WI38 (cell line): ENCODE data around the gene DROSHA.

Experiments used
- H3K4me3 ChIP-seq: 2 replicates; pipeline ENCODE4 v1.5.1; 2011; ENCODE audit warnings: low read depth, mild to moderate bottlenecking, control low read depth, low read length
- TF ChIP-seq, protein P1 (sequence below): IDR thresholded peaks from 2 replicates; pipeline ENCODE4 v1.5.1; 2012; ENCODE audit warnings: low read depth, mild to moderate bottlenecking, control low read depth, low read length

DROSHA gene

DNA sequence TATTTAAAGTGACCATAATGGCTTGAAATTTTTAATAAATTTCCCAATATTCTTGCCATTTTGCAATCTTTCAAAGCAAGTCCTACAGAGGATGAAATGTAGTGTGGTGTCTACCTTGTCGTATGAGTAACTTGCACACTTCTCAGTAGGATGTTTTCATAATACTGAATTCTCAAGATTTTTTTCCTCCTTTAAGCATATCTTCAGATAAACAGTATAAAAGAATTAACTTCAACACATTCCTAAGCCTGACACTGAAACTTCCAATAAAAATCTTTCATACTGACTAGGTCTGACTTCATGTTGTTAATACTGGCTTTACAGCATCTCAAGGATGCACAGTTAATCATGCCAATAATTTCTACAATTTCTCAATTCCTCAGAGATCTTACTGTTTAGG lies 62.0 kb downstream of the DROSHA start:
- TF ChIP-seq, protein P1, sequence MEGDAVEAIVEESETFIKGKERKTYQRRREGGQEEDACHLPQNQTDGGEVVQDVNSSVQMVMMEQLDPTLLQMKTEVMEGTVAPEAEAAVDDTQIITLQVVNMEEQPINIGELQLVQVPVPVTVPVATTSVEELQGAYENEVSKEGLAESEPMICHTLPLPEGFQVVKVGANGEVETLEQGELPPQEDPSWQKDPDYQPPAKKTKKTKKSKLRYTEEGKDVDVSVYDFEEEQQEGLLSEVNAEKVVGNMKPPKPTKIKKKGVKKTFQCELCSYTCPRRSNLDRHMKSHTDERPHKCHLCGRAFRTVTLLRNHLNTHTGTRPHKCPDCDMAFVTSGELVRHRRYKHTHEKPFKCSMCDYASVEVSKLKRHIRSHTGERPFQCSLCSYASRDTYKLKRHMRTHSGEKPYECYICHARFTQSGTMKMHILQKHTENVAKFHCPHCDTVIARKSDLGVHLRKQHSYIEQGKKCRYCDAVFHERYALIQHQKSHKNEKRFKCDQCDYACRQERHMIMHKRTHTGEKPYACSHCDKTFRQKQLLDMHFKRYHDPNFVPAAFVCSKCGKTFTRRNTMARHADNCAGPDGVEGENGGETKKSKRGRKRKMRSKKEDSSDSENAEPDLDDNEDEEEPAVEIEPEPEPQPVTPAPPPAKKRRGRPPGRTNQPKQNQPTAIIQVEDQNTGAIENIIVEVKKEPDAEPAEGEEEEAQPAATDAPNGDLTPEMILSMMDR, result no peak
- no peak overlapping the region for H3K4me3 ChIP-seq

DNA sequence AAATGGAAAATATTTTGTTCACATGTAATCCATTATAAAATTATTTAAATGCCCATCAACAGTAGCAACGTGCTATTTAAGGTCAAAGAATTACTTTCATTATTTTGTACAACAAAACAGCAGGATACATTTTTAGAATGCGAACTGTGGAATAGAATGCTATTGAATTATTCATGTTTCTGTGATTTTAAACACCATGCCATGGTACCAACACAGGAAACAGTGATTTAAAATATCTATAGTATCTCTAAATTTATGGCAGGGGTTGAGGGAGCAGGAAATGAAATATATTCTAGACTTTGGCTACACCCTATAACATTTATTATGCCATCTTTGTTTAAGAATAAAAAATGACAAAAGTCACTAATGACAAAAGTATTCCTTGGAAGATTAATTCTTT lies 62.4 kb downstream of the DROSHA start:
- no peak overlapping the region for H3K4me3 ChIP-seq
- TF ChIP-seq, protein P1, result no peak

DNA sequence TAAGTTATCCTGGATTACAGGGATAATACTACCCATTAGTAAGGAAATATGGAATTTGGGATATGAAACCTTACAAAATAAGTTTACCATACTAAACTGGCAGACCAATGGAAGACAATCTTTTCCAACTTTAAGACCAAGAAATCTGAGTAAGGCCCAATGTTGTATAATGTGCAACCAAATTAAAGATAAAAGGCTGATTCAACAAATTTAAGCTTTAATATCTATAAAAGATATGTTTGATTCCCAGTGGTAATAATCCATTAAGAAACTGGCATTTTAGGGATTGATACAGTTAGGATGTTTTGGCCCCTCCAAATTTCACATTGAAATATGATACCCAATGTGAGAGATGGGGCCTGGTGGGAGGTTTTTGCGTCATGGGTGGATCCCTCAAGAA lies 66.6 kb downstream of the DROSHA start:
- no peak overlapping the region for H3K4me3 ChIP-seq
- TF ChIP-seq, protein P1, result no peak

DNA sequence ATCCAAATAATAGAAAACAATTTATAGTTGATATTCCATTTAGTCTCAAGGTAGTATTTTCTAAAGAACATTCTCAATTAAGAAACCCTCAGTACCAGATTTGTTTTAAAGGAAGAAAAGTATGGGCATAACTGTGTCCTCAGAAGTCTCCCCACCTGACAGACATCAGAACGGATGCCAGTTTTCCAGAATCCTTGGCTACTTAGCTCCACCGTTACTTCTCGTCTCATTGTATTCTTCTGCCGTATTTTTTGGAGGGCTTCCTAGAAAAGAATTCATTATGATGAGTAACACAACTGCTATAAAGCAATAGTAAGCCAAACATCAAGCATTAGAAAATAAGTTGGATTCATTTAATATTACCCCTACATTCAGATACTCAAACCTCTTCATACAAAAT lies 67.8 kb downstream of the DROSHA start:
- TF ChIP-seq, protein P1, result no peak
- no peak overlapping the region for H3K4me3 ChIP-seq

DNA sequence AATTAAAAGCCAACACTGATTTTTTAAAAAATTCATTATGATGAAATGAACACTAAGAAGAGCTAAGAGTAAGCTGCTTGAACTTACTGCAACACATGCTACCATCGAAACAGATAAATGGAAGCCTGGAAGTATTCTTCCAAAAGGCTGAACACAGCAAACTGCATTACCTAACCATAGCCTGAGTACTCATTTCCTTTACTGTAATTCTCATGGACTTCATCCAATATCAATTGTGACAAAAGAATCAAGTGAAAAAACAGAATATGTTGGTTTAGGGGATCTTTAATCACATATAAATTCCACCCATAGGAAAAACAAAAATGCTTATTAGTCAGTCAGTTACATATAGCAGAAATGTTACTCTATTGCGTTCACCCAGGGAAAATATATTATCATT lies 68.5 kb downstream of the DROSHA start:
- H3K4me3 ChIP-seq, result no peak overlapping the region
- TF ChIP-seq, protein P1, result no peak

DNA sequence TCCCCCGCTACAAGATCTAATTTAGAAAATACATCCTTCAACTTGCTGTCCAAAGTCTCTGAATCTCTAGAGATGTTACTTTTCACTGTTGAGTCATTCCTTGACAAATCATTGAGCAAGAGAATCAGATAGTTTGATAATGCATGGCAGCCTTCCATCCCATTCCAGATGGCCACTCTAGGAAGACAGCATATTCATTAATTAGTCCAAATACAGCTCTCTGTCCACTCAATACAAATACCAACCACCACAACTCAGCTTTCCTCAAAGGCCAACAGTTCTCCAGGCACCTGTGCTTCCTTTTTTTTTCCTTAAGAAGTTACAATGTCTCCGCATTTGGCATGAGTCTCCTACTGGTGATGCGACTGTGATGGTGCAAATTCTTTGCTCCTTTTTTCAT lies 72.3 kb downstream of the DROSHA start:
- H3K4me3 ChIP-seq, result no peak overlapping the region
- TF ChIP-seq, protein P1, result no peak

DNA sequence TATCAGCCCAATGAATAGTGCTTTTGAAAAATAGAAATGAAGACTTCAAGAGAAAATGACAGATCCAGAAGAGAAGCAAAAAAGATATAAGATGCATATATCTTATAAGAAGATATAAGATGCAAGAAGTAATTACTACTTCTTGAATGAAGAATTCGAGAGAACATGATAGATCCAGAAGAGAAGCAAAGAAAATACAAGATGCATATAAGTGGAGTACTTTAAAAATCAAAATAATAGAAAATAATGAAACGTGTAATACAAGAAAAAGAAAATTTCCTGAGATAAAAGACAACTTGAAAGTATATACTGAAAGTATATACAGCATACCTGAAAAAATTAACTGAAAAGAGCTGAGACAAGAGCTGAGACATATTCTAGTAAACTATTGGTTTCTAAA lies 76.7 kb downstream of the DROSHA start:
- TF ChIP-seq, protein P1, result no peak
- no peak overlapping the region for H3K4me3 ChIP-seq
